Aorta (tissue), 4 donors: ENCODE measurements around the gene RLF. TPM values are rescaled to one million over a fixed set of nuclear protein-coding genes. Genes with fewer than 3 reads are reported as not detected.

Experiments used
- polyA plus RNA-seq, 2 donors: library from polyadenylated mRNA; stranded (reverse); fragments of 200-250 nt; gene quantifications; one replicate each; pipeline ENCODE4 v1.2.3, GENCODE V29; 2013
- total RNA-seq, 2 donors: library from RNA; stranded (reverse); fragmentation: NEBNext Ultra II Directional; extraction: Animal tissue kit (Norgen Biotek cat#: 25700); gene quantifications; one replicate each; pipeline ENCODE4 v1.2.1, GENCODE V29; 2021
- donor health status: healthy with polysubstance abuse.
- donor health status: Bipolar disorder and iron deficiency.
- donor health status: DM: no; HTN: no; CAD: no.
- donor health status: DM: yes; HTN: yes; CAD: no.

RLF gene
- total and polyA plus RNA-seq, 4 donors = 3.1 to 25.1 (median 13.0) TPM

Other genes with a start within 250 kb of the RLF start
- gene MFSD2A, start 206.2 kb upstream of the RLF start, total RNA-seq = 1 to 10 TPM; 1.3 to 1.5 TPM
- gene MFSD2A, start 206.2 kb upstream of the RLF start, polyA plus RNA-seq = 1 to 10 TPM in 1 of 2 donors, under 1 TPM in 1; 0.31 to 3.3 TPM
- 100 to 1,000 TPM; 373 to 493 TPM for gene CAP1, start 120.7 kb upstream of the RLF start, total RNA-seq
- 100 to 1,000 TPM; 209 to 269 TPM for gene CAP1, start 120.7 kb upstream of the RLF start, polyA plus RNA-seq
- gene PPT1, start 64.1 kb upstream of the RLF start, total RNA-seq = 10 to 100 TPM; 80.5 to 84.2 TPM
- gene PPT1, start 64.1 kb upstream of the RLF start, polyA plus RNA-seq = 10 to 100 TPM; 56.7 to 93.7 TPM
- gene TMCO2, start 86.5 kb downstream of the RLF start, total RNA-seq = not detected
- gene TMCO2, start 86.5 kb downstream of the RLF start, polyA plus RNA-seq = not detected
- gene ZMPSTE24, start 96.8 kb downstream of the RLF start, total RNA-seq = 10 to 100 TPM; 51.1 to 56.5 TPM
- gene ZMPSTE24, start 96.8 kb downstream of the RLF start, polyA plus RNA-seq = 10 to 100 TPM; 27.8 to 28.9 TPM
- gene COL9A2, start 155.9 kb downstream of the RLF start, total RNA-seq = 10 to 100 TPM in 1 of 2 donors, 1 to 10 TPM in 1; 8.6 to 16.3 TPM
- gene COL9A2, start 155.9 kb downstream of the RLF start, polyA plus RNA-seq = 10 to 100 TPM; 10.1 to 27.7 TPM
- gene SMAP2, start 212.3 kb downstream of the RLF start, total RNA-seq = 10 to 100 TPM; 36.9 to 42.2 TPM
- 10 to 100 TPM; 10.4 to 33.3 TPM for gene SMAP2, start 212.3 kb downstream of the RLF start, polyA plus RNA-seq